Uterus (tissue), 2 donors: Measurements from ENCODE around the gene STAMBP.

Experiments used
- CTCF ChIP-seq, 4 experiments: fragments of 200-600 bp in 2 of 4; fragments of 450-650 bp in 2 of 4; sonication (generic) in 2 of 4; IDR thresholded peaks; one replicate each; pipeline ENCODE4 v1.5.1; 2016 to 2019; ENCODE audit warnings: antibody characterized with exemption in 4 of 4, mild to moderate bottlenecking in 2 of 4, moderate library complexity in 1 of 4
- POLR2A ChIP-seq, 2 donors: fragments of 450-650 bp; IDR thresholded peaks; one replicate each; pipeline ENCODE4 v1.6.1; 2016; ENCODE audit warnings: antibody characterized with exemption in 2 of 2, mild to moderate bottlenecking in 1 of 2, moderate library complexity in 1 of 2

- no peak for TF ChIP-seq POLR2A (IDR thresholded peaks at IDR 0.05)
- no peak for TF ChIP-seq CTCF (IDR thresholded peaks at IDR 0.05)
Measured at GRCh38 chr2:73891276-73891901, 62.6 kb downstream of the STAMBP start.
